ENCODE results near the gene BCL7A. TPM values are rescaled to one million over a fixed set of nuclear protein-coding genes. Genes with fewer than 3 reads are reported as not detected.

BCL7A gene
- polyA plus RNA-seq, 2 of the 4 experiments (the other 2 are of a cell fraction), result 9.2 to 9.4 TPM

GRCh38 chr12:122062832-122063693 lies 41.4 kb downstream of the BCL7A start:
- peak; percentile 66 for TF ChIP-seq E2F6 (IDR thresholded peaks at IDR 0.05; ENCODE audit: borderline replicate concordance, low read depth)
- TF ChIP-seq EP300 (IDR thresholded peaks at IDR 0.05), result no peak
- TF ChIP-seq EHF (CRISPR knock-in tag; IDR thresholded peaks at IDR 0.05), result no peak
- TF ChIP-seq CEBPB (IDR thresholded peaks at IDR 0.05), result no peak
- TF ChIP-seq KDM5A (IDR thresholded peaks at IDR 0.05), result no peak
- TF ChIP-seq ZNF302 (CRISPR knock-in tag; IDR thresholded peaks at IDR 0.05), result no peak
- TF ChIP-seq PBX3 (IDR thresholded peaks at IDR 0.05), result no peak
- no peak for TF ChIP-seq HOXB13 (CRISPR knock-in tag; IDR thresholded peaks at IDR 0.05; ENCODE audit: low read depth)
- TF ChIP-seq, protein P1, sequence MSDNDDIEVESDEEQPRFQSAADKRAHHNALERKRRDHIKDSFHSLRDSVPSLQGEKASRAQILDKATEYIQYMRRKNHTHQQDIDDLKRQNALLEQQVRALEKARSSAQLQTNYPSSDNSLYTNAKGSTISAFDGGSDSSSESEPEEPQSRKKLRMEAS (IDR thresholded peaks at IDR 0.05), result peak; percentile 78
- no peak for TF ChIP-seq FOSL2 (IDR thresholded peaks at IDR 0.05)
- peak; percentile 49 for TF ChIP-seq FOSL2 (CRISPR knock-in tag; IDR thresholded peaks at IDR 0.05)
- 0 out of 5 replicates have a peak, but pooled peaks of 1 of the 2 experiments have one; percentile 29 for TF ChIP-seq JUN (IDR thresholded peaks at IDR 0.05)
- TF ChIP-seq TP53 (CRISPR knock-in tag; IDR thresholded peaks at IDR 0.05), result 0 out of 2 replicates have a peak, but pooled peaks have one; percentile 49
- peak; percentile 59 for TF ChIP-seq MAFK (IDR thresholded peaks at IDR 0.05; ENCODE audit: partially characterized antibody)
- CTCF ChIA-PET, result interaction anchor here (0.6 to 32.3 kb wide), 9 partner anchors 9 to 112 kb away, joined by 3 to 850 read pairs (median 4); no protein-coding TSS in a partner anchor
- FAIRE-seq (no peak), ATAC-seq (peak; percentile 57 to 76), DNase-seq (ENCODE audit: low read depth in 1 of 2, low spot score in 1 of 2) (peak; percentile 51 to 81)
- POLR2A ChIA-PET, result interaction anchor here (1.0 to 1.2 kb wide), 3 partner anchors 10 to 50 kb away, joined by 3 to 8 read pairs (median 3); partner anchors contain the start of gene MLXIP
- H3K9me3 ChIP-seq, result no peaks in the 10 kb centered on the region
- peak overlapping the region; percentile 11; the same call in 1 of the 3 replicates for H3K4me3 ChIP-seq
- peaks cover 37% of the 10 kb centered on the region for H3K4me1 ChIP-seq
- WGBS (ENCODE audit: missing lambda C conversion rate), result 10% methylated on average over 19 of the region's 19 CpGs
- H3K27ac ChIP-seq, result peak overlapping the region; percentile 84
- peak overlapping the region; percentile 73 for H3K4me2 ChIP-seq

DNA sequence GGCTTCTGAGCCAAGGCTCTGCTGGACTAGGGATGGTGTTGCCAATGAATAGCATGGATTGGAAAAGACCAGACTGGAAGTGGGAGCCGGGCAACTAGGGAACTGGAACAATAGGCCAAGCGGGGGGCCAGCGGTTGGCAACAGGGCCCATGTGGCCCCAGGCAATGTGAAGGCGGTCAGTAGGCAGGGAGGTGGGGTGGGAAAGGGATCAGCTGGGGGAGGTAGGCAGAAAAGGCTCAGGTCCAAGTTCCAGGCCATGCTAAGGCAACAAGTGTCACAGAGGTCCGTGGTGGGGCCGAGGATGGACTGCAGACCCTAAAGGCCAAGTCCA lies 42.0 kb downstream of the BCL7A start:
- peak overlapping the region; percentile 73 for H3K4me2 ChIP-seq
- H3K4me3 ChIP-seq, result no peak overlapping the region; the same call in 2 of the 3 replicates
- FAIRE-seq (no peak), DNase-seq (ENCODE audit: low read depth in 1 of 2, low spot score in 1 of 2) (no peak), ATAC-seq (peak in 1 of 2 experiments; percentile 24; a peak in 3 of 6 replicates)
- POLR2A ChIA-PET, result interaction anchor here (1.0 to 1.2 kb wide), 3 partner anchors 9 to 50 kb away, joined by 3 to 8 read pairs (median 3); partner anchors contain the start of gene MLXIP
- H3K27ac ChIP-seq, result peak overlapping the region; percentile 84
- H3K9me3 ChIP-seq, result no peaks in the 10 kb centered on the region
- H3K4me1 ChIP-seq, result peaks cover 37% of the 10 kb centered on the region
- TF ChIP-seq CEBPB (IDR thresholded peaks at IDR 0.05), result no peak
- no peak for TF ChIP-seq EHF (CRISPR knock-in tag; IDR thresholded peaks at IDR 0.05)
- no peak for TF ChIP-seq CTCF (IDR thresholded peaks at IDR 0.05)
- TF ChIP-seq JUN (IDR thresholded peaks at IDR 0.05), result no peak
- TF ChIP-seq RAD21 (conservative IDR thresholded peaks at IDR 0.05 in 1 of 2, IDR thresholded peaks at IDR 0.05 in 1 of 2), result no peak
- no peak for TF ChIP-seq HOXB13 (CRISPR knock-in tag; IDR thresholded peaks at IDR 0.05; ENCODE audit: low read depth)
- TF ChIP-seq, protein P2, sequence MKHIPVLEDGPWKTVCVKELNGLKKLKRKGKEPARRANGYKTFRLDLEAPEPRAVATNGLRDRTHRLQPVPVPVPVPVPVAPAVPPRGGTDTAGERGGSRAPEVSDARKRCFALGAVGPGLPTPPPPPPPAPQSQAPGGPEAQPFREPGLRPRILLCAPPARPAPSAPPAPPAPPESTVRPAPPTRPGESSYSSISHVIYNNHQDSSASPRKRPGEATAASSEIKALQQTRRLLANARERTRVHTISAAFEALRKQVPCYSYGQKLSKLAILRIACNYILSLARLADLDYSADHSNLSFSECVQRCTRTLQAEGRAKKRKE (CRISPR knock-in tag; IDR thresholded peaks at IDR 0.05; ENCODE audit: low read depth), result no peak
- TF ChIP-seq POLR2AphosphoS2 (conservative IDR thresholded peaks at IDR 0.05; ENCODE audit: low read length), result no peak
- TF ChIP-seq NR3C1 (IDR thresholded peaks at IDR 0.05), result no peak
- TF ChIP-seq ZNF302 (CRISPR knock-in tag; IDR thresholded peaks at IDR 0.05), result no peak
- TF ChIP-seq CHD2 (IDR thresholded peaks at IDR 0.05; ENCODE audit: low read length, partially characterized antibody), result no peak
- TF ChIP-seq, protein P1 (IDR thresholded peaks at IDR 0.05), result no peak
- no peak for TF ChIP-seq E2F6 (IDR thresholded peaks at IDR 0.05; ENCODE audit: borderline replicate concordance, low read depth)
- no peak for TF ChIP-seq NPAS2 (CRISPR knock-in tag; IDR thresholded peaks at IDR 0.05; ENCODE audit: borderline replicate concordance)
- TF ChIP-seq JUNB (IDR thresholded peaks at IDR 0.05), result no peak
- no peak for TF ChIP-seq FOSL2 (IDR thresholded peaks at IDR 0.05)
- TF ChIP-seq FOSL2 (CRISPR knock-in tag; IDR thresholded peaks at IDR 0.05), result no peak
- WGBS (ENCODE audit: missing lambda C conversion rate), result 85% methylated on average over 6 of the region's 6 CpGs
- CTCF ChIA-PET, result interaction anchor here (0.8 to 32.3 kb wide), 7 partner anchors 9 to 75 kb away, joined by 3 to 850 read pairs (median 5); no protein-coding TSS in a partner anchor

Measured in A549 (cell line).